ENCODE data around the gene HMGCL. TPM values are rescaled to one million over a fixed set of nuclear protein-coding genes. Genes with fewer than 3 reads are reported as not detected.
"Not testable (repeated sequence)": the region's sequence is repeated elsewhere in the genome, so short reads cannot be mapped to it uniquely, and the experiment has no call there.

The HMGCL gene
- total RNA-seq, 2 experiments from 2014 or later, result 44.9 to 46.0 TPM

- intact Hi-C loops (cut with micrococcal nuclease), result no loop called here
- ChIA-PET POLR2A (interaction anchor here (1.0 kb wide), 1 partner anchor 13 kb away, joined by 3 read pairs; no protein-coding TSS in a partner anchor), CTCF (interaction anchor here (0.6 to 2.6 kb wide), 3 partner anchors 19 to 89 kb away, joined by 3 to 11 read pairs (median 4); no protein-coding TSS in a partner anchor)
- peaks cover 11% of the 10 kb centered on the region for H3K36me3 Mint-ChIP-seq (ENCODE audit: low read depth)
- H3K4me1 Mint-ChIP-seq (ENCODE audit: low read depth), result peaks cover 12% of the 10 kb centered on the region
- DNase-seq (no peak), ATAC-seq (no peak)
- no peak for TF ChIP-seq CTCF (IDR thresholded peaks at IDR 0.05)
- no peaks in the 10 kb centered on the region for H3K27me3 Mint-ChIP-seq
- H3K4me3 Mint-ChIP-seq, result no peak overlapping the region
- no peak overlapping the region for H3K27ac Mint-ChIP-seq
- no peaks in the 10 kb centered on the region for H3K9me3 Mint-ChIP-seq
Measured at GRCh38 chr1:23862640-23863039, 37.4 kb upstream of the HMGCL start.

GRCh38 chr1:23854568-23854967, 29.3 kb upstream of the HMGCL start:
- H3K27ac Mint-ChIP-seq, result no peak overlapping the region
- TF ChIP-seq CTCF (IDR thresholded peaks at IDR 0.05), result peak; percentile 23
- ChIA-PET CTCF (interaction anchor here (0.7 to 2.2 kb wide), 12 partner anchors 10 to 358 kb away, joined by 3 to 25 read pairs (median 3); partner anchors contain the start of gene HMGCL), POLR2A (no interaction called here)
- no peaks in the 10 kb centered on the region for H3K27me3 Mint-ChIP-seq
- H3K4me3 Mint-ChIP-seq, result no peak overlapping the region
- ATAC-seq (peak; percentile 45), DNase-seq (peak; percentile 42)
- H3K4me1 Mint-ChIP-seq (ENCODE audit: low read depth), result no peaks in the 10 kb centered on the region
- H3K9me3 Mint-ChIP-seq, result no peaks in the 10 kb centered on the region
- intact Hi-C loops (cut with micrococcal nuclease), result no loop called here
- peaks cover 7% of the 10 kb centered on the region for H3K36me3 Mint-ChIP-seq (ENCODE audit: low read depth)

GRCh38 chr1:23853124-23853523, 27.9 kb upstream of the HMGCL start:
- ATAC-seq; H3K4me1 Mint-ChIP-seq (ENCODE audit: low read depth); POLR2A ChIA-PET; H3K4me3 Mint-ChIP-seq; CTCF ChIA-PET; H3K9me3 Mint-ChIP-seq; H3K27me3 Mint-ChIP-seq; DNase-seq; intact Hi-C loops (cut with micrococcal nuclease); H3K27ac Mint-ChIP-seq: not testable (repeated sequence)
- H3K36me3 Mint-ChIP-seq (ENCODE audit: low read depth), result peaks cover 16% of the 10 kb centered on the region

GRCh38 chr1:23851406-23851805, 26.2 kb upstream of the HMGCL start:
- H3K27ac Mint-ChIP-seq; H3K9me3 Mint-ChIP-seq; H3K4me3 Mint-ChIP-seq; intact Hi-C loops (cut with micrococcal nuclease); DNase-seq; H3K4me1 Mint-ChIP-seq (ENCODE audit: low read depth); POLR2A ChIA-PET; H3K27me3 Mint-ChIP-seq; ATAC-seq: not testable (repeated sequence)
- CTCF ChIA-PET, result interaction anchor here (1.7 kb wide), 1 partner anchor 41 kb away, joined by 6 read pairs; no protein-coding TSS in a partner anchor
- peaks cover 27% of the 10 kb centered on the region for H3K36me3 Mint-ChIP-seq (ENCODE audit: low read depth)

- no peak for TF ChIP-seq CTCF (IDR thresholded peaks at IDR 0.05)
- peaks cover 31% of the 10 kb centered on the region for H3K36me3 Mint-ChIP-seq (ENCODE audit: low read depth)
- no peaks in the 10 kb centered on the region for H3K9me3 Mint-ChIP-seq
- no peaks in the 10 kb centered on the region for H3K27me3 Mint-ChIP-seq
- no peak overlapping the region for H3K27ac Mint-ChIP-seq
- no peak for DNase-seq
- H3K4me3 Mint-ChIP-seq, result no peak overlapping the region
- intact Hi-C loops (cut with micrococcal nuclease), result no loop called here
- ChIA-PET POLR2A (interaction anchor here (0.8 kb wide), 1 partner anchor 14 kb away, joined by 3 read pairs; no protein-coding TSS in a partner anchor), CTCF (interaction anchor here (1.2 kb wide), 1 partner anchor 39 kb away, joined by 8 read pairs; no protein-coding TSS in a partner anchor)
- H3K4me1 Mint-ChIP-seq (ENCODE audit: low read depth), result no peaks in the 10 kb centered on the region
- ATAC-seq, result no peak
Measured at GRCh38 chr1:23848673-23849616, 23.7 kb upstream of the HMGCL start.

- H3K27ac Mint-ChIP-seq; ATAC-seq; H3K4me1 Mint-ChIP-seq (ENCODE audit: low read depth); H3K27me3 Mint-ChIP-seq; H3K4me3 Mint-ChIP-seq; intact Hi-C loops (cut with micrococcal nuclease); DNase-seq; CTCF ChIA-PET; POLR2A ChIA-PET; H3K9me3 Mint-ChIP-seq: not testable (repeated sequence)
- H3K36me3 Mint-ChIP-seq (ENCODE audit: low read depth), result peaks cover 31% of the 10 kb centered on the region
Measured at GRCh38 chr1:23847482-23848095, 22.4 kb upstream of the HMGCL start.

All from activated CD8-positive, alpha-beta T cell treated with anti-CD3 and anti-CD28 coated beads for 36 hours (primary cell).